HG03565 (cell line): ENCODE data around the gene SYP.
"Not testable (repeated sequence)": the region's sequence is repeated elsewhere in the genome, so short reads cannot be mapped to it uniquely, and the experiment has no call there.

Source experiments
- ATAC-seq: cut with Tn5 transposase; IDR thresholded peaks from one replicate; pipeline ENCODE4 v1.9.1; 2021; ENCODE audit warnings: mild to moderate bottlenecking, moderate library complexity; ENCODE audit not compliant: unreplicated experiment

The SYP gene

DNA sequence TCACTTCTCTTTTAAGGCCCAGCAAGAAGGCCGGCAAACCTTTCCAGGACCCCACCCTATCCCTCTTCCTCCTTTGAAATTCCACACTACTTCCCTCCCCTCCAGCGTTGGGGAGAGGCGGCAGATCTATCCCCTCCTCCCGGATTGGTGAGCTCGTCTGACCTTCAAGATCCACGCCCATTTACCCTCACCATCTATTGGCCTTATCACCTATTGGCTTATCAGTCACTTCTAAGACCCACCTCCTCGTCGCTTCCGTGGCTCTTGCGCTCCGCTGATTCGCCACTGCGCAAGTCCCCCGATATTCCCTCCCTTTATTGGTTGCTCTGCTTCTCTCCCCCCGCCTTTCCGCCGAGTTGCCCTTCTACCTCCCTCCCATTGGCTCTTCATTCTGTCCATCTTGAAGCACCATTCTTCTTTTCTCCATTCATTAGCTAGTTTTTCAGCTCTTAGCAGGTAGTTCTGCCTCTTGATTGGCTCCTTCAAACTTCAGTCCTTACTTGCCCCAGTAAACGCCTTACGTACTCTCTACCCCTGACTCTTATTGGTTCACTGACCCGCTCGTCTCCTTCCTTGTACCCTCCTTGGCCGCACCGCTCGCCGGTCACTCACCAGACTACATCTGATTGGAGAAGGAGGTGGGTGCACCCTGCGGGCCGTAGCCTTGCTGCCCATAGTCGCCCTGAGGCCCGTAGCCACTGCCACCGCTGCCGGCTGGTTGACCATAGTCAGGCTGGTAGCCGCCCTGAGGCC is 9.0 kb downstream of the SYP start:
- ATAC-seq, result peak; percentile 90

GRCh38 chrX:49189606-49190005 is 10.4 kb downstream of the SYP start:
- ATAC-seq, result no peak

- no peak for ATAC-seq
These were observed 11.4 kb downstream of the SYP start for GRCh38 chrX:49188468-49189076.

GRCh38 chrX:49187526-49187925 is 12.5 kb downstream of the SYP start:
- ATAC-seq, result no peak

- no peak for ATAC-seq
These were observed 13.0 kb downstream of the SYP start for GRCh38 chrX:49187028-49187394.

DNA sequence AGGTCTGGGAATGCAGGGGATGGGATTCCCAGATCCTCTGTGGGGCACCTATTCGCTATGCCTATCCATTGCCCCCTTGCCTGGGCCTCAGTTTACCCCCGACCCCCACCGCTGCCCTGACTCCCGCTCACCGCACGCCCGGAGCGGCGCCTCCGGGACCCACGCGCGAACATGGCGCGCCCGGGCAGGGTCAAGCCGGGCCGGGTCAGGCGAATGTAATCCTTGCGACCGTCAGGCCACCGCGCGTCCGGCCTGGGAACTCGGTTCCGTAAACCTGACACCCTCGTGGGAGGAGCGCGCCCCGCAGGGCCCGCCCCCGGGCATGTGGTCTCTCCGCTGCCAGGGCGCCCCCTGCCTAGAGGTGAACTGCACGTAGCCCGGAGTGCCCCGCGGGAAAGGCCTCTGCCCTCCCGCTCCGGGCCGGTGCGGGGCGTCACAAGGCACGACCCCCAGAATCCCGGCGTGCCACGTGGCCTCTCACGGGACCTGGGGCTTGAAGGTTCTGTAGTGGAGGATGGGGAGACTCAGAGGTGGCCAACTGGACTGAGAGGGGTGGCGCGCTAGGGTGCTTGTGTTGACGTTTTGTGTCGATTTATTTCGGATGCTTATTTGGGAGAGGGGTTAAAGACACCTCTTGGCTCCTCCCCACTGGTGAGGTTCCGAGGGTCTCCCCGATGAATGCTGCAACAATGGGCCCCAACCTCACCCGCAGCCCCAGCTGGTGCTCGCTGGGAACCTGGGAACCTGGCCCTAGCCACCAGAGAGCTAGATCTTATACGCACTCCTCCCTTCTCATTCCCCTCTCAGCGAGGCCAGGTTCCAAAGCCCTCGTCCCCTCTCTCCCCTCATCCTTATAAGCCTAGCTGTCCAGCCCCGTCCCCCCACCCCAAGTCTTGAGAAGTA is 13.6 kb downstream of the SYP start, which contains the start of gene PRICKLE3:
Gene PRICKLE3 (minus strand): TSS at position 249 of the 903 bp plus-strand sequence. CDS start 76 bp downstream, at position 173.
- no peak for ATAC-seq

DNA sequence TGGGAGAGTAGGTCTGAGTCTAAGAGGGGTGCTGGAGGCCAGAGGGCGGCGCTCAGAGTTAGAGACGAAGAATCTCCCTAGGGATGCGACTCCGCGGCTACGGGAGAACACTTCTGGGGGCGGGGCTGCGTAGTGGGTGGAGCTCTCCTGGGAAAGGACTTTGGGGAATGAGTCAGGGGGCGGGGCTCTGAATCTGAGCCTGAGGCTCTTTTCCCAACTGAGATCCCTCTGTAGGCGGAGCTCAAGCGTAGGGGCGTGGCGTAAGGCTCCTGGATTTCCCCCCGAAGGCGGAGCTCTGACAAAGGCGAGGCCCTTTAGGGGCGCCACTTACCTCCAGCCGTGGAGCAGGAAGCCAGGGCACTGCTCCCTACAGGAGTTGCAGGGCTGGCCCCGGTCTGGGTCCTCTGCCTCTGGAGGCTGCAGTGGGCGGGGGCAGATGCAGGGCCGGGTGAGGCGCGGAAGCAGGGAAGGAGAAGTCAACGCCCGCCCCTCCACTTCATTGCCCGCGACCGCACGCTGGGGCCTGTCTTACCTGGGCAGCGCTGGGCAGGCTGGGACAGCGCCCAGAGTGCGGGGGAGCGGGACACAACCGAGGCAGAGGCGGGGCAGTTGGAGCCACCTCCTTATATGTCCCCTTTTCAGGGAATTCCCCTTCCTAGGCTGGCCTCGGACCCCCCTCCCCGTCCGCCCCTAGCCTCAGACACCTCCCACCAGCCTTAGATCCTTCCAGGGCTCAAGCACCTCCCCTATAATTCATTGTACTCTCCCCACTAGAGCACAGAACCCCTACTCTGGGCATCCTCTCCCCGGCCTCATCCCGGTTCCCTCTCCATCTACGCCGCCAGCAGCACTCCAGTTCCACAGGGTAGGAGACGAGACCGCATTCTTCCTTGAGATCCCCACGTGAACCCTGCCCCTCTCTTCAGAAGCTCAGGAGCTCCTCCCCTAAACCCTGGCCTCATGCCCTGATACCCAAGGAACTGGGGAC is 15.4 kb downstream of the SYP start:
- ATAC-seq, result no peak

DNA sequence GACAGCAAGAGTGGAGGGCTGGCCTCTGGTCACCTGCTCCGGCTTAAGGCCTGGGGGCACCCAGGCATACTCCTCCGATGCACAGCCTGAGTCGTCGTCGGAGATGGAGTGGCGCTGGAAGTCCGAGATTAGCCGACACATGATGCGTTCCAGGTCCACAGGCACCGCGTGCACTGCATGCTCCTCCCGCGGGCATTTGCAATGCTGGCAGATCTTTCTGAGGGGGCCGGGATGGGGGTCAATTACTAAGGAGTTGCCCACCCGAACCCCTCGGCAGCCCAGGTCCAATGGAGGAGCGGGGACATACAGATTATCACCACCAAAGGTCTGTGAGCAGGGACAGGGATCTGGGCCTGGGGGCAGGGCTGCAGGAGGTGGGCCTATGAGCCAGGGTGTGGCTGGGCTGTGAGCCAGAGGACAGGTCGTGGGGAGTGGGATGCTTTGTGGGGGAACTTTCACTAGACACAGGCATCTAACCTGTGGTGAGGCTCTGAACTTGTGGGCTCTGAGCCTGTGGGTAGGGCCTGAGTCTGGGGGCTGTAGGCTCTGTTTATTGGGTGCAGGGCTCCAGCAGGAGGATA is 16.2 kb downstream of the SYP start:
- no peak for ATAC-seq

DNA sequence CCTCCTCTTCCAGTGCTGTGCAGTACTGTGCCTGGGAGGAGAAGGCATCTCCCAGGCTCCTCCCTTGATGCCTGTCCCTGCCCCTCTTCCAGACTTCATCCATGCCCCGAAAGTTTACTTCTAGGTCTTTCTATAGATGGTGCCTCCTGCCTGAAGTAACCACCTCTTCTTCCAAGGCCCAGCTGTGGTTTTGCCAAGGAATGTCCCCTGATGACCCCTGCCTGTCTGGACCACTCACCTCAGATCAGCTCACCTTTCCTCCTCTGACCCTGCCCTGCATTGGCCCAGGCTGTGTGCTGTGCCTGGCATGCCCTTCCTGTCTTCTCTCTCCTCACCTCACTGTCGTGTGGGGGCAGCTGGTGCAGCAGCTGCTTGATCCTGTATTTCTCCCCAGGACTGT is 20.6 kb downstream of the SYP start:
- ATAC-seq, result no peak

DNA sequence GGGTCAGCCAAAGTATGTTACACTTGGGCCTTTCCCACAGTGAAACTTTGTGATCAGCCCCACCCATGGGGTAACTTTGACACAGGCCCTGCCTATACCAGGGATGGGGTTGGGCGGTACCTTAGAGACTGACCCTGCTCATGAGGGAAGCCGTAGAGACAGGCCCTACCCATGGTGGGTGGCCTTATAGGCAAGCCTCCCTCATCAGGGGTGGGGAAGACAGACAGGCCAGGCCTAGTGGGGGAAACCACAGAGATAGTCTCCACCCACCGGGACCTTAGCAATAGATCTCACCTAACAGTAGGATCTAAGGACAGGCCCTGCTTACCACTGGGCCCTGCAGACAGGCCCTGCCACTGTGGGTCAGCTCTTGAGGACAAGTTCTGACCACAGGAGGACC is 21.5 kb downstream of the SYP start:
- no peak for ATAC-seq

DNA sequence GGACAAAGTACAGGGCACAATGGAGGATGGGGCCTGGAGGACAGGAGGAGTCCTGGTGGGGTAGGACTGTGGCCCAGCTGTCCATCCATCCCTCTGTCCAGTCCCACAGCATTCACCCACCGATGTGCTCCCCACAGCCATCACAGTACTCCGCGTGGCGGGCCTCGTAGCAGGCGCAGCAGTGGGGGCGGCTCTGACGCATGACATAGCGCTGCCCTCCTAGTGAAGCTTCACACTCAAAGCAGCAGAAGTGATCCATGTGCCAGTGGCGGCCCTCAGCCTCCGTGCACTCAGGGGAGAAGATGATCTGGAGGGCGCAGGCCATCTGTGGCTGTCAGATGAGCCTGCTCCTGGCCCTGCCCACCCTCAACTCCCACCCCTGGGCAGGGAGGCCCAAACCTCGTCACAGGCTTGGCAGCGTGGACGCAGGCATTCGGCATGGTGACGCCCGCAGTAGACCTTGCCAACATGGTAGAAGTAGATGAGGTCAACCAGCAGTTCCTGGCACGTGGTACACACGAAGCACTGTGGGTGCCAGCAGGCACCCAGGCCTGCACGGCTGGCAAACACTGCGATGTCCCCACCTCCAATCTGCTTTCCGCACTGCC is 22.0 kb downstream of the SYP start:
- ATAC-seq, result no peak

GRCh38 chrX:49177338-49177833 is 22.6 kb downstream of the SYP start:
- ATAC-seq, result no peak

- no peak for ATAC-seq
These were observed 23.3 kb downstream of the SYP start for GRCh38 chrX:49176421-49177326.

- no peak for ATAC-seq
These were observed 24.3 kb downstream of the SYP start for GRCh38 chrX:49175435-49176274.

- ATAC-seq, result no peak
These were observed 25.3 kb downstream of the SYP start for GRCh38 chrX:49174723-49175122.

- ATAC-seq, result not testable (repeated sequence)
These were observed 26.4 kb downstream of the SYP start for GRCh38 chrX:49173544-49173943.

GRCh38 chrX:49172280-49172780 is 27.7 kb downstream of the SYP start:
- ATAC-seq, result peak; percentile 65
